Kidney (tissue), 14 donors: ENCODE results near the gene CNIH1. TPM values are rescaled to one million over a fixed set of nuclear protein-coding genes. Genes with fewer than 3 reads are reported as not detected.

ENCODE experiments used
- DNase-seq, 5 donors: peaks; one replicate each; pipeline ENCODE4 v3.0.0-alpha.2; 2013 to 2020
- FAIRE-seq: peaks from 2 replicates; lab custom pipeline; 2012; peaks lifted over from hg19 to GRCh38; lab: Jason Lieb, UNC
- H3K27ac ChIP-seq, 2 donors: one replicate each; pipeline ENCODE4 v1.7.0; 2013; ENCODE audit warnings: low read depth in 2 of 2, low read length in 2 of 2, inconsistent platforms in 1 of 2
- H3K27me3 ChIP-seq: one replicate; pipeline ENCODE4 v1.7.1; 2013; ENCODE audit warnings: low read length, inconsistent platforms; ENCODE audit not compliant: control insufficient read depth, insufficient read depth
- H3K36me3 ChIP-seq, 3 donors: one replicate each; pipeline versions ENCODE4 v1.7.0 to v1.7.1; 2013; ENCODE audit warnings: low read length in 3 of 3, control low read depth in 1 of 3, inconsistent platforms in 1 of 3; ENCODE audit not compliant: insufficient read depth in 3 of 3, control insufficient read depth in 2 of 3
- H3K4me1 ChIP-seq, 3 donors: one replicate each; pipeline versions ENCODE4 v1.7.0 to v1.7.1; 2013; ENCODE audit warnings: low read length in 3 of 3, inconsistent platforms in 1 of 3, low read depth in 1 of 3; ENCODE audit not compliant: control insufficient read depth in 2 of 3, insufficient read depth in 2 of 3
- H3K4me3 ChIP-seq, 3 donors: one replicate each; pipeline versions ENCODE4 v1.7.0 to v1.8.1; 2013; ENCODE audit warnings: low read length in 3 of 3, control low read depth in 1 of 3, inconsistent platforms in 1 of 3
- H3K9ac ChIP-seq, 3 donors: one replicate each; pipeline versions ENCODE4 v1.7.0 to v1.7.1; 2013; ENCODE audit warnings: low read length in 3 of 3, control low read depth in 1 of 3, inconsistent platforms in 1 of 3
- H3K9me3 ChIP-seq, 3 donors: one replicate each; pipeline versions ENCODE4 v1.7.0 to v1.7.1; 2013; ENCODE audit warnings: low read length in 3 of 3, control low read depth in 1 of 3, inconsistent platforms in 1 of 3; ENCODE audit not compliant: control insufficient read depth in 2 of 3, insufficient read depth in 1 of 3
- CTCF ChIP-seq: IDR thresholded peaks from 3 replicates; pipeline ENCODE4 v1.5.1; 2012; ENCODE audit warnings: mild to moderate bottlenecking, moderate library complexity, borderline replicate concordance; ENCODE audit not compliant: insufficient read depth; ENCODE audit errors: extremely low read depth
- intact Hi-C: fragments of 100-400 bp; cut with DNase I; formaldehyde crosslinking; loops from one replicate; pipeline ENCODE4 v1.11.1; 2022
- polyA plus RNA-seq: library from polyadenylated mRNA; stranded (reverse); fragments of 350-450 nt; fragmentation: Illumina TruSeq; extraction: RNeasy Lipid Tissue Mini Kit (QIAGEN cat#74804); gene quantifications from one replicate; pipeline ENCODE4 v1.2.3, GENCODE V29; 2014; ENCODE audit warnings: low read depth, low replicate concordance; ENCODE audit not compliant: insufficient read depth
- total RNA-seq: library from RNA; stranded (reverse); fragmentation: NEBNext Ultra II Directional; extraction: Animal tissue kit (Norgen Biotek cat#: 25700); gene quantifications from one replicate; pipeline ENCODE4 v1.2.1, GENCODE V29; 2021
- donor health status: control.
- donor health status: control.
- donor health status: control.
- donor health status: control.
- donor health status: control.
- donor health status: DM: yes; HTN: yes; CAD: no.
- donor health status: Normal renal cell carcinoma (clear cell type).

Gene CNIH1
- total and polyA plus RNA-seq, 2 donors from 2014 or later: 64.8 to 78.3 TPM

- no peak for TF ChIP-seq CTCF
- Histone ChIP-seq H3K27ac (no peak overlapping the region), H3K4me3 (no peak overlapping the region), H3K9ac (no peak overlapping the region), H3K9me3 (no peaks in the 10 kb centered on the region), H3K4me1 (peaks cover 0 to 5% (median 4%) of the 10 kb centered on the region in 3 donors), H3K36me3 (no peaks in the 10 kb centered on the region), H3K27me3 (no peaks in the 10 kb centered on the region)
- FAIRE-seq (no peak), DNase-seq (no peak)
- intact Hi-C loops: no loop called here
Observed at GRCh38 chr14:54435500-54435981, 5.6 kb downstream of the CNIH1 start.

GRCh38 chr14:54428527-54428926 lies 12.6 kb downstream of the CNIH1 start:
- Histone ChIP-seq H3K4me3 (no peak overlapping the region), H3K4me1 (no peaks in the 10 kb centered on the region), H3K9me3 (no peaks in the 10 kb centered on the region), H3K36me3 (peaks cover 9 to 29% (median 25%) of the 10 kb centered on the region in 3 donors), H3K27ac (no peak overlapping the region), H3K9ac (no peak overlapping the region), H3K27me3 (no peaks in the 10 kb centered on the region)
- DNase-seq (no peak), FAIRE-seq (no peak)
- intact Hi-C loops: no loop called here
- TF ChIP-seq CTCF: no peak

GRCh38 chr14:54427871-54428270 lies 13.3 kb downstream of the CNIH1 start:
- Histone ChIP-seq H3K36me3 (peaks cover 9 to 29% (median 25%) of the 10 kb centered on the region in 3 donors), H3K9me3 (no peaks in the 10 kb centered on the region), H3K27me3 (no peaks in the 10 kb centered on the region), H3K27ac (no peak overlapping the region), H3K4me3 (no peak overlapping the region), H3K4me1 (no peaks in the 10 kb centered on the region), H3K9ac (no peak overlapping the region)
- DNase-seq: no peak
- TF ChIP-seq CTCF: no peak
- intact Hi-C loops: no loop called here
- FAIRE-seq: no peak
